GM20000 (cell line): ENCODE data around the gene PRB2.
"Not testable (repeated sequence)": the region's sequence is repeated elsewhere in the genome, so short reads cannot be mapped to it uniquely, and the experiment has no call there.

Source experiments
- DNase-seq: peaks from one replicate; pipeline ENCODE4 v3.0.0; 2012; ENCODE audit warnings: low spot score
- TF ChIP-seq, protein P1 (sequence below): IDR thresholded peaks from 2 replicates; pipeline ENCODE4 v1.5.1; 2012; ENCODE audit warnings: mild to moderate bottlenecking, control low read depth; ENCODE audit errors: extremely low read depth, missing control alignments

The PRB2 gene

DNA sequence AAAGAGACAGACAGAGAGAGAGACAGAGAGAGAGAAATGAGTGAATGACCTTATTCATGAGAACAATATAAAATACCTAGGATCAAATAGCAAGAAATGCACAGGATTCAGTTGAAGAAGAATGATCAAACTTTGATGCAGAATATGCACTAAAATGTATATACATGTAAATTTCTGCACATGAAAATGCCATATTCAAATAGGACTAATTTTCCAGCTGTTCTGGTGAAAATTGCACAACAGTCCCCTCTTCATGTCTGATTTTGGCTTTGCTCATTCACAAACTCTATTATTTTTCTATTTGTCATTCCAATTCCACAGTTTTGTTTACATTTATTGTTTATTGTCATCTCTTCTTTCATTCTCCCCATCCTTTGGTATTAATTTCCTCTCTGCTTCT lies 34.2 kb downstream of the PRB2 start:
- DNase-seq, result no peak
- TF ChIP-seq, protein P1, sequence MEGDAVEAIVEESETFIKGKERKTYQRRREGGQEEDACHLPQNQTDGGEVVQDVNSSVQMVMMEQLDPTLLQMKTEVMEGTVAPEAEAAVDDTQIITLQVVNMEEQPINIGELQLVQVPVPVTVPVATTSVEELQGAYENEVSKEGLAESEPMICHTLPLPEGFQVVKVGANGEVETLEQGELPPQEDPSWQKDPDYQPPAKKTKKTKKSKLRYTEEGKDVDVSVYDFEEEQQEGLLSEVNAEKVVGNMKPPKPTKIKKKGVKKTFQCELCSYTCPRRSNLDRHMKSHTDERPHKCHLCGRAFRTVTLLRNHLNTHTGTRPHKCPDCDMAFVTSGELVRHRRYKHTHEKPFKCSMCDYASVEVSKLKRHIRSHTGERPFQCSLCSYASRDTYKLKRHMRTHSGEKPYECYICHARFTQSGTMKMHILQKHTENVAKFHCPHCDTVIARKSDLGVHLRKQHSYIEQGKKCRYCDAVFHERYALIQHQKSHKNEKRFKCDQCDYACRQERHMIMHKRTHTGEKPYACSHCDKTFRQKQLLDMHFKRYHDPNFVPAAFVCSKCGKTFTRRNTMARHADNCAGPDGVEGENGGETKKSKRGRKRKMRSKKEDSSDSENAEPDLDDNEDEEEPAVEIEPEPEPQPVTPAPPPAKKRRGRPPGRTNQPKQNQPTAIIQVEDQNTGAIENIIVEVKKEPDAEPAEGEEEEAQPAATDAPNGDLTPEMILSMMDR, result no peak

DNA sequence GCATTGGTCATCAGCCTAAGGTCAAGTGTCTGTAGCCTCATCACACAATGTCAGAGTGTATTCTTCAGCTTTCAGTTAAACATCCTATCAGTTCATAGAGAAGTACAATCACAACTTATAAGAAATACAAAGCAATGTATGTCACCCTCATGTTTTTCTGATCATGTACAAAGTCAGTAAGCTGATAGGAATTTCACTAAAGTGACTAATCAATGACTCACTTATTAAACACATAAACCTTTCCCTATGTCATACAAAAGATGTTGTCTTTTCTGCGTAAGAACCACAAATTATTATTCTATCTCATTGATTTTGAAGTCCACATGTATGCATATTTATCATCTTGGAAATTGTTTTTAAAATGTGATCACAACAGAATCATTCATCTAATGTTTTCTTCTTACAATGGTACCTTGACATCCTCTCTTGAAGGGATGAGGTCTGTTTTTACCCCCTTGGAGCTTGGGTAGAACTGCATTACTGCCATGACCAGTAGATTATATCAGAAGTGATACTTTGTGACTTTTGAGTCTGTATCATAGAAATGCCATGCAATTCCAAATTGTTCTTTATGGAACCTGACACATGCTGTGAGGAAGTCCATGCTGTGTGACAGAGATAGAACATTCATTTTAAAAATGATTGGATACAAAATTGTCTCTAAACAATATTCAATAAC lies 35.0 kb downstream of the PRB2 start:
- not testable (repeated sequence) for DNase-seq

DNA sequence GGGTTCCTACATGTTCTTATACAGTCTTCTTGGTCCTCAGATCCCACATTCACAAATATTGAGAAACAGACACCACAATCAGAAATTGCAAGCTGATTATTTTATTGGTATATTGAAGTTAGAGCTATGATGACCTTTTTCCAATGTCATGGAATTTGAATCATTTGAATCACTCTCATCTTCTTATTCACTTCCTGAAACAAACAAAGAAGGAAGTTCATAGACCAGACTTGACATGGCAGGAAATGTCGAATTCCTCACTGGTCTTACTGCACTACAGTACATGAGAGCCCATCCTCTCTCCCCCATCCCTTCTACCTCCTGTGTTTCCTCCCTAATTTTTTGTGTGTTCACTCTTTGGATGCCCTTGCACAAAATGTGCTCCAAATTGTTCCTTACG lies 43.6 kb downstream of the PRB2 start:
- DNase-seq, result not testable (repeated sequence)

DNA sequence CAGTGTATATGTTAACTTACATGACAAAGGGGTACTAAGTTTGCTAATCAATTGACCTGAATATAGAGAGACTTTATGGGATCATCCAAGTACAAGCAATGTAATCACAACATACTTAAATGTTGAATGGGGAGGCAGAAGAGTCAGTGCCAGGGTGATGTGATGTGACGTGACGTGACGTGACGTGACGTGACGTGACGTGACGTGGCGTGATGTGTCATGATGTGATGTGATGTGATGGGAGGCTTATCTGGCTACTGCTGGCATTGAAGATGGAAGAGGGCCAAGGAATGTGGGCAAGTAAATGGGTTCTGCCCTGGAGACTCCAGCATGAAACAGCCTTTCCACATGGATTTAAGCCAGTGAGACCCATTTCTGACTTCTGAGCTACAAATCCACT lies 46.9 kb downstream of the PRB2 start:
- TF ChIP-seq, protein P1, result no peak
- DNase-seq, result no peak

DNA sequence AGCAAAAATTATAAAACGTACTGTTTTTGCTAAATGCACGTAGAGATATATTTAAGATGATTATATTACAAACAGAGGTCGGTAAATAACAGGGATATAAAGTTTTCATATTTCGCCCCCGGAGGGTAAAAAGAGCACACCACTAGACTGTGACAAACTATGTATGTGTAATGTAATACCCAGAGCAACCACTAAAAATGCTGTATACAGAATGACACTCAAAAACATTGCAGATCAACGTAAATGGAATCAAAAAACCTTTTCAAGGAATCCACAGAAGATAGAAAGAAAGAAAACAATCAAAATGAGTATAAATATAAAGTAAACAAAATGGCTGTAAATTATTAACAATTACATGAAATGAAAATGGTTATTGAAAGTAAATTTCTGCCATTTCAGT lies 47.6 kb downstream of the PRB2 start:
- no peak for DNase-seq

DNA sequence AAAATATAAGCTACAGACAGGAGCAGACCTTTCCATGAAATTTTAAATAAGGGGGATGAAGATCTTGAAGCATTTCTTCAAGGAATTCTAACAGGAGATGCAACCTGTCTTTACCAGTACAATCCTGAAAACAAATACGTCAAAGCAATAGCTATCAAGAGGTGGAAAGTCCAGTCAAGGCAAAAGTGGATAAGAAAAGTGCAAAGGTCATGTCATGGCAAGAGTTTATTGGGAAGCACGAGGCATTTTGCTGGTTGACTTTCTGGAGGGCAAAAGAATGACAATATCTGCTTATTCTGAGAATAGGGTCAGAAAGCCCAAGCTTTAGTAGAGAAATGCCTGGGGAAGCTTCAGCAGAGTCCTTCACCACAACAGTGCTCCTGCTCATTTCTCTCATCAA lies 50.9 kb downstream of the PRB2 start:
- DNase-seq, result no peak
- TF ChIP-seq, protein P1, result no peak

More for the DNA sequence above, 47.6 kb downstream of the PRB2 start:
- TF ChIP-seq, protein P1, result no peak
